NK-92 treated with Interleukin-12 subunit alpha and Interleukin-12 subunit beta, amount 100 ng/mL, for 24 hours (cell line): ENCODE results near the gene RGSL1.
A peak's percentile ranks its signal among the peaks of the same experiment; 100 is the strongest.
"Not testable (repeated sequence)": the region's sequence is repeated elsewhere in the genome, so short reads cannot be mapped to it uniquely, and the experiment has no call there.

Experiments used
- DNase-seq: peaks from one replicate; lab custom pipeline; 2025; lab: John Stamatoyannopoulos, UW

The RGSL1 gene

GRCh38 chr1:182446033-182446669 is 3.8 kb upstream of the RGSL1 start:
- peak; percentile 14 for DNase-seq

- DNase-seq: not testable (repeated sequence)
Measured at GRCh38 chr1:182447124-182447523, 2.8 kb upstream of the RGSL1 start.

- DNase-seq: no peak
Measured at GRCh38 chr1:182447660-182448059, 2.3 kb upstream of the RGSL1 start.

- no peak for DNase-seq
Measured at GRCh38 chr1:182453631-182454030, 3.7 kb downstream of the RGSL1 start.

- no peak for DNase-seq
Measured at GRCh38 chr1:182457844-182458243, 7.9 kb downstream of the RGSL1 start.

- DNase-seq: no peak
Measured at GRCh38 chr1:182459949-182460348, 10.0 kb downstream of the RGSL1 start.

- no peak for DNase-seq
Measured at GRCh38 chr1:182460550-182460951, 10.6 kb downstream of the RGSL1 start.

- no peak for DNase-seq
Measured at GRCh38 chr1:182473556-182473955, 23.6 kb downstream of the RGSL1 start.

GRCh38 chr1:182476625-182477024 is 26.7 kb downstream of the RGSL1 start:
- DNase-seq: no peak

GRCh38 chr1:182478238-182478637 is 28.3 kb downstream of the RGSL1 start:
- no peak for DNase-seq

- DNase-seq: no peak
Measured at GRCh38 chr1:182484067-182484466, 34.1 kb downstream of the RGSL1 start.

- DNase-seq: peak; percentile 44
Measured at GRCh38 chr1:182484531-182485257, 34.7 kb downstream of the RGSL1 start.

GRCh38 chr1:182485861-182486260 is 35.9 kb downstream of the RGSL1 start:
- no peak for DNase-seq

GRCh38 chr1:182488803-182489202 is 38.9 kb downstream of the RGSL1 start:
- DNase-seq: no peak

GRCh38 chr1:182493063-182493462 is 43.1 kb downstream of the RGSL1 start:
- DNase-seq: no peak

GRCh38 chr1:182495002-182495401 is 45.1 kb downstream of the RGSL1 start:
- no peak for DNase-seq

GRCh38 chr1:182495693-182496092 is 45.7 kb downstream of the RGSL1 start:
- DNase-seq: no peak

- no peak for DNase-seq
Measured at GRCh38 chr1:182507685-182508084, 57.7 kb downstream of the RGSL1 start.

- no peak for DNase-seq
Measured at GRCh38 chr1:182515556-182515955, 65.6 kb downstream of the RGSL1 start.

- DNase-seq: no peak
Measured at GRCh38 chr1:182520736-182521135, 70.8 kb downstream of the RGSL1 start.

GRCh38 chr1:182525342-182525741 is 75.4 kb downstream of the RGSL1 start:
- DNase-seq: no peak

GRCh38 chr1:182527680-182528079 is 77.7 kb downstream of the RGSL1 start:
- no peak for DNase-seq

- DNase-seq: not testable (repeated sequence)
Measured at GRCh38 chr1:182528206-182528605, 78.3 kb downstream of the RGSL1 start.

- DNase-seq: no peak
Measured at GRCh38 chr1:182533896-182534295, 84.0 kb downstream of the RGSL1 start.
